Loucy (cell line): ENCODE measurements around the gene EPB41L1.

Experiments used
- H2AFZ ChIP-seq: fragments of 200-600 bp; sonication (generic); 2 replicates; pipeline ENCODE4 v1.6.0; 2016; ENCODE audit warnings: antibody characterized with exemption, mild to moderate bottlenecking, low read length, moderate library complexity
- H3F3A ChIP-seq: fragments of 200-600 bp; 2 replicates; pipeline ENCODE4 v1.6.0; 2016; ENCODE audit warnings: antibody characterized with exemption, low read depth, mild to moderate bottlenecking
- H3K27me3 ChIP-seq: fragments of 200-600 bp; sonication (generic); 2 replicates; pipeline ENCODE4 v1.6.1; 2014; ENCODE audit warnings: low read length, mild to moderate bottlenecking; ENCODE audit not compliant: insufficient read depth, poor library complexity, severe bottlenecking
- H3K36me3 ChIP-seq: fragments of 200-600 bp; sonication (generic); 2 replicates; pipeline ENCODE4 v1.6.1; 2016; ENCODE audit warnings: low read length; ENCODE audit not compliant: insufficient read depth
- H3K4me1 ChIP-seq: fragments of 200-600 bp; sonication (generic); 2 replicates; pipeline ENCODE4 v1.5.1; 2014; ENCODE audit warnings: low read length, mild to moderate bottlenecking; ENCODE audit not compliant: insufficient read depth, poor library complexity, severe bottlenecking
- H3K4me2 ChIP-seq: fragments of 200-600 bp; sonication (generic); 2 replicates; pipeline ENCODE4 v1.6.0; 2014; ENCODE audit warnings: antibody characterized with exemption, low read length, low read depth, mild to moderate bottlenecking; ENCODE audit not compliant: poor library complexity, severe bottlenecking
- H3K4me3 ChIP-seq: fragments of 200-600 bp; sonication (generic); 2 replicates; pipeline ENCODE4 v1.5.1; 2014; ENCODE audit warnings: low read length, mild to moderate bottlenecking, mixed read lengths; ENCODE audit not compliant: poor library complexity, severe bottlenecking
- H3K79me2 ChIP-seq: fragments of 200-600 bp; sonication (generic); 2 replicates; pipeline ENCODE4 v1.6.1; 2014; ENCODE audit warnings: low read length; ENCODE audit not compliant: insufficient read depth
- H3K9ac ChIP-seq: fragments of 200-600 bp; sonication (generic); 2 replicates; pipeline ENCODE4 v1.6.0; 2014; ENCODE audit warnings: mild to moderate bottlenecking, low read depth, low read length, moderate library complexity; ENCODE audit not compliant: poor library complexity, severe bottlenecking
- H3K9me2 ChIP-seq: fragments of 200-600 bp; sonication (generic); replicated peaks from 2 replicates; pipeline ENCODE4 v1.6.1; 2016; ENCODE audit warnings: low read depth, low read length, mixed read lengths
- H3K9me3 ChIP-seq: fragments of 200-600 bp; sonication (generic); 2 replicates; pipeline ENCODE4 v1.6.1; 2014; ENCODE audit warnings: mild to moderate bottlenecking, antibody characterized with exemption, low read length, low read depth; ENCODE audit not compliant: insufficient read depth
- H4K20me1 ChIP-seq: fragments of 200-600 bp; sonication (generic); 2 replicates; pipeline ENCODE4 v1.6.0; 2014; ENCODE audit warnings: antibody characterized with exemption, low read length, mild to moderate bottlenecking; ENCODE audit not compliant: insufficient read depth, poor library complexity, severe bottlenecking
- EZH2phosphoT487 ChIP-seq: fragments of 200-600 bp; IDR thresholded peaks from 2 replicates; pipeline ENCODE4 v1.6.1; 2018; ENCODE audit warnings: antibody characterized with exemption, mild to moderate bottlenecking, moderate library complexity, borderline replicate concordance
- TF ChIP-seq, protein P1 (sequence below): fragments of 200-600 bp; sonication (generic); conservative IDR thresholded peaks from 2 replicates; pipeline ENCODE4 v1.5.1; 2014; ENCODE audit warnings: mild to moderate bottlenecking, antibody characterized with exemption, low read length

The EPB41L1 gene

GRCh38 chr20:36214684-36215256 lies 60.2 kb downstream of the EPB41L1 start:
- Histone ChIP-seq H3K79me2 (no peaks in the 10 kb centered on the region), H4K20me1 (no peaks in the 10 kb centered on the region), H3K4me1 (peaks cover 2% of the 10 kb centered on the region), H3K4me2 (no peak overlapping the region), H3F3A (no peaks in the 10 kb centered on the region), H3K9me2 (no peaks in the 10 kb centered on the region), H3K36me3 (no peaks in the 10 kb centered on the region), H3K9ac (no peak overlapping the region), H3K4me3 (no peak overlapping the region), H3K9me3 (no peaks in the 10 kb centered on the region), H2AFZ (no peak overlapping the region), H3K27me3 (no peaks in the 10 kb centered on the region)
- TF ChIP-seq, protein P1, sequence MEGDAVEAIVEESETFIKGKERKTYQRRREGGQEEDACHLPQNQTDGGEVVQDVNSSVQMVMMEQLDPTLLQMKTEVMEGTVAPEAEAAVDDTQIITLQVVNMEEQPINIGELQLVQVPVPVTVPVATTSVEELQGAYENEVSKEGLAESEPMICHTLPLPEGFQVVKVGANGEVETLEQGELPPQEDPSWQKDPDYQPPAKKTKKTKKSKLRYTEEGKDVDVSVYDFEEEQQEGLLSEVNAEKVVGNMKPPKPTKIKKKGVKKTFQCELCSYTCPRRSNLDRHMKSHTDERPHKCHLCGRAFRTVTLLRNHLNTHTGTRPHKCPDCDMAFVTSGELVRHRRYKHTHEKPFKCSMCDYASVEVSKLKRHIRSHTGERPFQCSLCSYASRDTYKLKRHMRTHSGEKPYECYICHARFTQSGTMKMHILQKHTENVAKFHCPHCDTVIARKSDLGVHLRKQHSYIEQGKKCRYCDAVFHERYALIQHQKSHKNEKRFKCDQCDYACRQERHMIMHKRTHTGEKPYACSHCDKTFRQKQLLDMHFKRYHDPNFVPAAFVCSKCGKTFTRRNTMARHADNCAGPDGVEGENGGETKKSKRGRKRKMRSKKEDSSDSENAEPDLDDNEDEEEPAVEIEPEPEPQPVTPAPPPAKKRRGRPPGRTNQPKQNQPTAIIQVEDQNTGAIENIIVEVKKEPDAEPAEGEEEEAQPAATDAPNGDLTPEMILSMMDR, result peak; percentile 80
- TF ChIP-seq EZH2phosphoT487, result no peak

DNA sequence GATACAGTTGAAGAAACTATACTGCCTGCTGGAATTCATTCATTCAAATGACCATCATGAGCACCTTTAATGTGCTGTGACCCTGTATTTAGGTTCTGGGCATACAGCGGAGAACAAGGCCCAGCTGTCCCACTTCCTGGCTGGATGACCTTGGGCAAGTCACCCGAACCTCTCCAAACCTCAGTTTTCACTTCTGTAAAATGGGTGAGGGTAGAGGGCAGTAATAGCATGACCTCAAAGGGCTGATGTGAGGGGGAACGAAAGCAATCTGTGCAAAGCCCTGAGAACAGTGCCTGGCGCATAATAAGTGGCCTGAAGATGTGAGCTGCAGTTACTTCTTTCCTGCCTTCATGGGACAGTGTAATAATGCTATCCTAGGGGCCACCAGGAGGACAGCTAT lies 61.2 kb downstream of the EPB41L1 start:
- H3K4me2 ChIP-seq, result no peak overlapping the region
- peaks cover 2% of the 10 kb centered on the region for H3K4me1 ChIP-seq
- H2AFZ ChIP-seq, result no peak overlapping the region
- H3K9me3 ChIP-seq, result no peaks in the 10 kb centered on the region
- H3K9me2 ChIP-seq, result no peaks in the 10 kb centered on the region
- TF ChIP-seq EZH2phosphoT487, result no peak
- TF ChIP-seq, protein P1, result no peak
- H3F3A ChIP-seq, result no peaks in the 10 kb centered on the region
- H4K20me1 ChIP-seq, result no peaks in the 10 kb centered on the region
- no peaks in the 10 kb centered on the region for H3K27me3 ChIP-seq
- H3K4me3 ChIP-seq, result no peak overlapping the region
- no peaks in the 10 kb centered on the region for H3K79me2 ChIP-seq
- H3K36me3 ChIP-seq, result no peaks in the 10 kb centered on the region
- no peak overlapping the region for H3K9ac ChIP-seq

GRCh38 chr20:36216314-36217025 lies 61.9 kb downstream of the EPB41L1 start:
- Histone ChIP-seq H3K4me2 (no peak overlapping the region), H3K4me1 (peaks cover 2% of the 10 kb centered on the region), H4K20me1 (no peaks in the 10 kb centered on the region), H2AFZ (no peak overlapping the region), H3F3A (no peaks in the 10 kb centered on the region), H3K9ac (no peak overlapping the region), H3K79me2 (no peaks in the 10 kb centered on the region), H3K9me2 (no peaks in the 10 kb centered on the region), H3K9me3 (no peaks in the 10 kb centered on the region), H3K4me3 (no peak overlapping the region), H3K27me3 (no peaks in the 10 kb centered on the region), H3K36me3 (no peaks in the 10 kb centered on the region)
- TF ChIP-seq, protein P1, result no peak
- no peak for TF ChIP-seq EZH2phosphoT487
